HG03045 (cell line): ENCODE measurements around the gene TMPO.
"Not testable (repeated sequence)": the region's sequence is repeated elsewhere in the genome, so short reads cannot be mapped to it uniquely, and the experiment has no call there.

Source experiments
- ATAC-seq: cut with Tn5 transposase; IDR thresholded peaks from one replicate; pipeline ENCODE4 v1.9.1; 2021; ENCODE audit warnings: mild to moderate bottlenecking, moderate library complexity; ENCODE audit not compliant: unreplicated experiment

The TMPO gene

GRCh38 chr12:98515287-98516110 is at the start of gene TMPO:
TMPO (plus strand) TSS chr12:98515590; CDS start chr12:98515868, 278 bp downstream.
- peak; percentile 85 for ATAC-seq

- ATAC-seq: no peak
Measured at GRCh38 chr12:98465950-98466602, 49.3 kb upstream of the TMPO start.

- no peak for ATAC-seq
Measured at GRCh38 chr12:98466640-98467400, 48.6 kb upstream of the TMPO start.

- no peak for ATAC-seq
Measured at GRCh38 chr12:98469109-98469508, 46.3 kb upstream of the TMPO start.

- ATAC-seq: no peak
Measured at GRCh38 chr12:98470469-98471082, 44.8 kb upstream of the TMPO start.

- ATAC-seq: no peak
Measured at GRCh38 chr12:98471085-98471484, 44.3 kb upstream of the TMPO start.

GRCh38 chr12:98475565-98475908 is 39.9 kb upstream of the TMPO start:
- ATAC-seq: no peak

GRCh38 chr12:98478606-98479005 is 36.8 kb upstream of the TMPO start:
- no peak for ATAC-seq

- ATAC-seq: no peak
Measured at GRCh38 chr12:98483621-98484503, 31.5 kb upstream of the TMPO start.

GRCh38 chr12:98485792-98486340 is 29.5 kb upstream of the TMPO start:
- no peak for ATAC-seq

GRCh38 chr12:98488416-98488815 is 27.0 kb upstream of the TMPO start:
- not testable (repeated sequence) for ATAC-seq

GRCh38 chr12:98489176-98489575 is 26.2 kb upstream of the TMPO start:
- ATAC-seq: no peak

GRCh38 chr12:98490501-98491453 is 24.6 kb upstream of the TMPO start:
- ATAC-seq: peak; percentile 81

GRCh38 chr12:98492580-98493140 is 22.7 kb upstream of the TMPO start:
- no peak for ATAC-seq

GRCh38 chr12:98501266-98501629 is 14.1 kb upstream of the TMPO start:
- ATAC-seq: not testable (repeated sequence)

GRCh38 chr12:98503342-98503591 is 12.1 kb upstream of the TMPO start:
- ATAC-seq: peak; percentile 67

- ATAC-seq: peak; percentile 77
Measured at GRCh38 chr12:98503592-98504367, 11.6 kb upstream of the TMPO start.

- peak; percentile 2 for ATAC-seq
Measured at GRCh38 chr12:98504368-98504617, 11.1 kb upstream of the TMPO start.
